ENCODE data around the gene PRSS8. TPM values are rescaled to one million over a fixed set of nuclear protein-coding genes. Genes with fewer than 3 reads are reported as not detected.

The PRSS8 gene
- total RNA-seq, 1 experiment from 2014 or later = 271 TPM

GRCh38 chr16:31114468-31114867, 21.1 kb downstream of the PRSS8 start:
- BruUV-seq (replicated peaks) = no TSS peak
- no peak for DNase-seq
- intact Hi-C loops (cut with micrococcal nuclease; ENCODE audit: unreplicated experiment) = no loop called here
- no peak for TF ChIP-seq CTCF (IDR thresholded peaks at IDR 0.05; ENCODE audit: insufficient read depth in 1 of 2, low read depth in 1 of 2, low read length in 1 of 2, severe bottlenecking in 1 of 2, unreplicated experiment in 1 of 2)
- peaks cover 16% of the 10 kb centered on the region for H3K4me1 ChIP-seq
- no peak overlapping the region for H3K27ac Mint-ChIP-seq (ENCODE audit: unreplicated experiment)
- no peaks in the 10 kb centered on the region for H3K27me3 Mint-ChIP-seq (ENCODE audit: insufficient read depth, unreplicated experiment)
- H3K27me3 ChIP-seq (replicated peaks; ENCODE audit: control insufficient read depth, insufficient read depth, low read length) = no peaks in the 10 kb centered on the region
- H3K4me3 Mint-ChIP-seq (ENCODE audit: unreplicated experiment) = no peak overlapping the region
- peaks cover 20% of the 10 kb centered on the region for H3K4me1 Mint-ChIP-seq (ENCODE audit: low read depth, unreplicated experiment)
- peaks cover 38% of the 10 kb centered on the region for H3K36me3 Mint-ChIP-seq (ENCODE audit: insufficient read depth, unreplicated experiment)
- ChIA-PET POLR2A (no interaction called here), CTCF (no interaction called here)
- H3K4me3 ChIP-seq (ENCODE audit: low read depth, low read length) = no peak overlapping the region
- peaks cover 2% of the 10 kb centered on the region; the same call in 1 of the 2 replicates for H3K36me3 ChIP-seq (ENCODE audit: control insufficient read depth, insufficient read depth, low read length)
- H3K9me3 ChIP-seq = no peaks in the 10 kb centered on the region
- no peaks in the 10 kb centered on the region for H3K9me3 Mint-ChIP-seq (ENCODE audit: unreplicated experiment)

GRCh38 chr16:31113121-31114120, 22.1 kb downstream of the PRSS8 start:
- no TSS peak for BruUV-seq (replicated peaks)
- no peaks in the 10 kb centered on the region for H3K27me3 Mint-ChIP-seq (ENCODE audit: insufficient read depth, unreplicated experiment)
- DNase-seq = peak in 1 of 2 experiments; percentile 43
- no peak overlapping the region for H3K27ac Mint-ChIP-seq (ENCODE audit: unreplicated experiment)
- peaks cover 36% of the 10 kb centered on the region for H3K36me3 Mint-ChIP-seq (ENCODE audit: insufficient read depth, unreplicated experiment)
- no peaks in the 10 kb centered on the region for H3K36me3 ChIP-seq (ENCODE audit: control insufficient read depth, insufficient read depth, low read length)
- peaks cover 16% of the 10 kb centered on the region for H3K4me1 ChIP-seq
- H3K4me3 ChIP-seq (ENCODE audit: low read depth, low read length) = no peak overlapping the region
- ChIA-PET CTCF (no interaction called here), POLR2A (no interaction called here)
- no peaks in the 10 kb centered on the region for H3K9me3 Mint-ChIP-seq (ENCODE audit: unreplicated experiment)
- peaks cover 18% of the 10 kb centered on the region for H3K4me1 Mint-ChIP-seq (ENCODE audit: low read depth, unreplicated experiment)
- H3K27me3 ChIP-seq (replicated peaks; ENCODE audit: control insufficient read depth, insufficient read depth, low read length) = no peaks in the 10 kb centered on the region
- TF ChIP-seq CTCF (IDR thresholded peaks at IDR 0.05; ENCODE audit: insufficient read depth in 1 of 2, low read depth in 1 of 2, low read length in 1 of 2, severe bottlenecking in 1 of 2, unreplicated experiment in 1 of 2) = no peak
- no peaks in the 10 kb centered on the region for H3K9me3 ChIP-seq
- intact Hi-C loops (cut with micrococcal nuclease; ENCODE audit: unreplicated experiment) = no loop called here
- no peak overlapping the region for H3K4me3 Mint-ChIP-seq (ENCODE audit: unreplicated experiment)

- Mint-ChIP-seq H3K36me3 (ENCODE audit: insufficient read depth, unreplicated experiment) (peaks cover 31% of the 10 kb centered on the region), H3K27me3 (ENCODE audit: insufficient read depth, unreplicated experiment) (no peaks in the 10 kb centered on the region), H3K27ac (ENCODE audit: unreplicated experiment) (no peak overlapping the region), H3K4me1 (ENCODE audit: low read depth, unreplicated experiment) (peaks cover 12% of the 10 kb centered on the region), H3K4me3 (ENCODE audit: unreplicated experiment) (no peak overlapping the region), H3K9me3 (ENCODE audit: unreplicated experiment) (no peaks in the 10 kb centered on the region)
- BruUV-seq (replicated peaks) = no TSS peak
- TF ChIP-seq CTCF (IDR thresholded peaks at IDR 0.05; ENCODE audit: insufficient read depth in 1 of 2, low read depth in 1 of 2, low read length in 1 of 2, severe bottlenecking in 1 of 2, unreplicated experiment in 1 of 2) = no peak
- Histone ChIP-seq H3K4me1 (peaks cover 16% of the 10 kb centered on the region), H3K9me3 (no peaks in the 10 kb centered on the region), H3K27me3 (replicated peaks; ENCODE audit: control insufficient read depth, insufficient read depth, low read length) (no peaks in the 10 kb centered on the region), H3K4me3 (ENCODE audit: low read depth, low read length) (no peak overlapping the region), H3K36me3 (ENCODE audit: control insufficient read depth, insufficient read depth, low read length) (no peaks in the 10 kb centered on the region)
- ChIA-PET CTCF (no interaction called here), POLR2A (no interaction called here)
- DNase-seq = no peak
- intact Hi-C loops (cut with micrococcal nuclease; ENCODE audit: unreplicated experiment) = no loop called here
Observed at GRCh38 chr16:31112711-31113110, 22.8 kb downstream of the PRSS8 start.

All from Caco-2 (cell line).